ENCODE measurements around the gene DYRK1B.
A peak's percentile ranks its signal among the peaks of the same experiment; 100 is the strongest.

DYRK1B gene

DNA sequence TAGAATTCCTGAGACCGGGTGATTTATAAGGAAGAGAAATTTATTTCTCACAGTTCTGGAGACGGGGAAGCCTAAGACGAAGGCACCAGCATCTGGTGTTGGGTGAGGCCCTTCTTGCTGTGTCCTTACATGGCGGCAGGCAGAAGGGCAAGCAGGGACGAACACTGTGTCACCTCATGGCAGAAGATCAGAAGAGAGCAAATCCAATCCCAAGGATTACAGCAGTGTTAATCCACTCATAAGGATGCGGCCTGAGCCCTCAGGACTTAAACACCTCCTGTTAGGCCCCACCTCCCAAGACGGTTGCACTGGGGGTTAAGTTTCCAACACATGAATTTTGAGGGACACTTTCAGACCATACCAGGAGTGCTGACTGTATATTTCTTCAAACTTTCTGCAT lies 18.9 kb upstream of the DYRK1B start:
- DNase-seq, result no peak

DNA sequence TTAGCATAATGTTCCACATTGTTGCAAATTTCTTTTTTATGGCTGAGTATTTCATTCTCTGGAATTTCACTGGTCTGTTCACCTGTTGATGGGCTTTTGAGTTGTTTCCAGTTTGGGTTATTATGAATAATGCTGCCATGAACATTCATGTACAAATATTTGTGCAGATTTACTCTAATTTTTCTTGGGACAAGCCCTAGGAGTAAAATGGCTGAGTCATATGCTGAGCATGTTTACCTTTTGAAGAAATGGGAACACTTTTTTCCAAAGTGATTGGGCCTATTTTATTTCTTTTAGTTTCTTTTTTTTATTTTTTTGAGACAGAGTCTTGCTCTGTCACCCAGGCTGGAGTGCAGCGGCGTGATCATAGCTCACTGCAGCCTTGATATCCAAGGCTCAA lies 16.9 kb upstream of the DYRK1B start:
- no peak for DNase-seq

- DNase-seq, result no peak
Observed at GRCh38 chr19:39848392-39848791, 14.4 kb upstream of the DYRK1B start.

DNA sequence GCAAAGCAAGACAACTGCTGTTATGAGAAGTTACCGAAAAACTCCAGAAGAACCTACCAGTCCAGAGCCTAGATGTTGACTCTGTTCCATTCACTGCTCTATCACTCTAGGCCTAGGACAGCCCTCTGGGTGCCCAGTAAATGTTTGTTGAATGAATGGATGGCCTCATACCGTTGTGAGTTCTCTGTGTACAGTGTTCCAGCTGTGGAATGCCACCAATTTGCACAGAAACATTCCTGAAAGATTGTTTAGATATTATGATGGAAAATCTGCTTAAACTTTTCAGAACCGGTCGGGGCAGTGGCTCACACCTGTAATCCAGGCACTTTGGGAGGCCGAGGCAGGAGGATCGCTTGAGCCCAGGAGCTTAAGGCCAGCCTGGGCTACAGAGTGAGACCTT lies 13.6 kb upstream of the DYRK1B start:
- DNase-seq, result no peak

DNA sequence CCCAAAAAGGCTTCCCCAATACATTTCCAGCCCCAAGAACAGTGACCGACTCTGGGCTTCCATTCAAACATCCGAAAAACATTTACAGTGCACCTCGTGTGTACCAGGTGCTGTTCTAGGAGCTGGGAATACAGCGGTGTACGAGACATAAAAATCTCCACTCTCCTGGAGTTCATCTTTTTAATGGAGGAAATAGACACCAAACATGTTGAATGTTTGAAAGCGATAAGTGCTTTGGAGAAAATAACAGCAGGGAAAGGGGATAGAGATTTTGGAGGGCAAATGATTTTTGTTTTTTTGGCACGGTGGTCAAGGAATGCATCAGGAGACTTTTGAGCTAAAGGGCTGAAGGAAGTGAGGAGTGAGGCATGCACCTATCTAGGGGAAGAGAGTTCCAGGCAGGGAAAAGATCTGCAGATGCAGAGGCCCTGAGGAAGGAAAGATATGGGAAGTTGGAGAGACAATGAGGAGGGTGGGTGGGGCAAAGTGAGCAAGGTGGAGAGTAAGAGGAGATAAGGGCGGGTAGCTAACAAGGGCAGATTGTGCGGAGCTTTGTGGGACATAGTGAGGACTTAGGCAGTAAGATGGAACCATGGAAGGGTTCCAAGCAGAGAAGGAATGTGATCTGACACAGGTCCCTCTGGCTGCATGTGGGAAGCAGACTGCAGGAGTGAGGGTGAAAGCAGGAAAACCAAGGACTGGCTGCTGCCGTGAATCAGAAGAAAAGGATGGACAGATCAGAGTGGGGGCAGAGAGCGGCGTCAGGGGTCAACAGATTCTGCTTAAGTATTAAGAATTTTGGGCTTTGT lies 12.9 kb upstream of the DYRK1B start:
- DNase-seq, result no peak

DNA sequence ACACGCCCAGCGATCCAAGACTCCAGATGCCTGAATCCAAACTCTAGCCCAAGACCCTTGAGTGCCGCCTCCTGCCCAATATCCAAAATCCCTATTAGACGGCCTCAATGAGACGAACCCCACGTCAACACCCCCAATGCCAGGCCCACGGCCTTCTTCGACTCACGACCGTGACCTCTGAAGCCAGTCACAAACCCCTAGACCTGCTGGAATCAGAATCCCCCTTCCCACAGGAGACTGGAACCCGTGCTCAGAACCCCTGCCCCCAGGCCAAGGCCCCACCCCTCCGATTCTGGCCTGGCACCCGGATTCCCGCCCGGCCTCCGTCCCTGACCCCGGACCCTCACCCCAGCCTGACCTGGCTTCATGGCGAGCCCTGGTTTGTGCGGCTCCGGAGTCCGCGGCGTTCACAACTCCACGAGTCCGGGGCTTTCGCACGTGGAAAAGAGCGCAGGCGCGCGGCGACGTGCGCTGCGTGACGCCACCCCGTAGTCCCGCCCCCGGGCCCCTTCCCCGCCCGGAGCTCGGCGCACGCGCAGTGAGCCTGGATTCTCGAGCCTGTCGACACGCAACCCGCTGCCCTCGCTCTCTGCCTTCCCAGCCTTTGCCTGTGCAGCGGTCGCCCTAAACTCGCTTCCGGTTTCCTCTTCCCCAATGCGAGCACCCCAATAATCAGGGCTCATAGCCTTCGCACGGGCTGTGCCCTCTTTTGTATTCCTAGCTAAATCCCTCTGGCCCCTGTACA lies 12.1 kb upstream of the DYRK1B start, which contains the start of gene FBL:
TSS of gene FBL (minus strand) at position 447 of the 745 bp plus-strand sequence. CDS start at position 368, 79 bp downstream.
- DNase-seq, result peak; percentile 88 to 89

DNA sequence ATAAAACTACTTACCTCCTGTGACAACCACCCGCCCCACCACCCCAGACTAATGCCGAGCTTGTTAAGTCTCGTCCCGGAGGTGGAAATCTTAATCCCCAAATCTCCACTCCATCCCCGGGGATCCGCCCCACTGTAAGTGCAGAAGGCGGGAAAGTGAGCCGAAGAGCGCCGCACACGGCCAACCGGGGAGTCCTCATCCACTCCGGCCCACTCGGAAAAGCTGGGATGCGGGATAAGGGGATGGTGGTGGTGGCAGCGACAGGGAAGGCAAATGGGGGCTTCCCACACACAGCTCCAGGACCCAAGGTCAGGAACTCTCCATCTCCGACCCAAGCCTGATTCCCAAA lies 11.6 kb upstream of the DYRK1B start:
- peak in 1 of 2 experiments; percentile 16 for DNase-seq

GRCh38 chr19:39845172-39845571 lies 11.2 kb upstream of the DYRK1B start:
- DNase-seq, result no peak

DNA sequence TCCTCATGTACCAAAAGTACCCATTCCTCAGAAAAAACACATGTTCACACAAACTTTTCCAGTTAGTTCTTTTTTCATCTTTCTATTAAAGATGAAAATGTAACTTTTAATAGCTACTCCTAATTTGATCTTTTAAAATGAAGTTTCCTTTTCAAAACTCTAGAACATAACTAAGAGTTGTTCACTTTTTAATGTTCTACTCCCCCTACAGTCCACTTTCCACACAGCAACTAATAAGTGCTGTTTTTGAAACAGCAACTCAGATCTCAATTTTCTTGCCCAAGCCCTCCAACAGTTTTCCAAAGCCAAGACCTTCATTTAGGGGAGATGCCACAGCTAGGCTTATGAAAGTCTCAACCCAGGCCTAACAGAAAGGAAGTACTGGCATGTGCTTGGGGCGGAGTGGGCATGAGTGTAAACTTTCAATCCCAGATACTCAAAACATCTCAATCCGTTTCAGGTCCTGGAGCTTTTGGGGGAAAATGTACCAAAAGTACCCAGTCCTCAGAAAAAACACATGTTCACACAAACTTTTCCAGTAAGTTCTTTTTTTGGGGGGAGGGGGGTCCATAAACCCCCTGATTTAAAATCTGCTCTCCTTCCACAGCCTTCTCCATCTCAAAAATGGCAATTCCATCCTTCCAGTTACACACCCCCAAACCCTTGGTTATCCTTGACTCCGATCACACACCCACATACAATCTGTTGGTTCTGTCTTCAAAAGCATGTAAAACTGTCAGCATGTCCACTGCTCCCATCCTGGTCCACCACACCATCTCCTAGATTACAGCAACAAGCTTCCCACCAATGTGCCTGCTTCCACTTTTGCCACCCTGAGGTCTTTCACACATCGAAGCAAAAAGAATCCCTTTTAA lies 10.2 kb upstream of the DYRK1B start:
- peak; percentile 21 to 24 for DNase-seq

GRCh38 chr19:39842693-39843435 lies 8.9 kb upstream of the DYRK1B start:
- no peak for DNase-seq

DNA sequence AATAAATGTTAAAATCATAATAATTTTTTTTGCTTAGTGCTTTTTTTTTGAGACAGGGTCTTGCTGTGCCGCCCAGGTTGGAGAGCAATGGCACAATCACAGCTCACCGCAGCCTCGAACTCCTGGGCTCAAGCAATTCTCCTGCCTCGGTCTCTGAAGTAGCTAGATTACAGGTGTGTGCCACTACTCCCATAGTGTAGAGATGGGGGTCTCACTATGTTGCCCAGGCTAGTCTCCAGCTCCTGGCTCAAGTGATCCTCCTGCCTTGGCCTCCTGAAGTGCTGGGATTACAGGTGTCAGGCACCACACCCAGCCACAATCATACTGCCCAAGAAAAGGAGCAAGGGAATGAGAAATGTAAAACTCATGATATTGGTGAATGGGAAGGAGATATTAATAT lies 7.1 kb upstream of the DYRK1B start:
- DNase-seq, result no peak

DNA sequence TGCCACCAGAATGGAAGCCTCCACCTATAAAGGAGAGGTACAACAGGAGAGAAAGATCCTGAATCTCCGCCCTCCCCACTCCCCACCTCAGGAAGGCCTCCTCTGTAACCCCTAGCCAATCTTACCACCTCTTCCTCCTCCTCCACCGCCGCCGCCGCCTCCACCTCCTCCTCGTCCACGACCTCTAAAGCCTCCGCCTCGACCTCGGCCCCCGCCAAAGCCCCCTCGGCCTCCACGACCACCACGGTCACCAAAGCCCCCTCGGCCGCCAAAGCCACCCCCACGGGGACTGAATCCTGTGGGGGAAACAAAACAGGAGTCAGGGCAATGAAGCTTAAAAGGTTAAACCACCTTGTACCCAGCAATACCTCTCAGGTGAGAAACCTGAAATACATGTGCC lies 6.5 kb upstream of the DYRK1B start:
- no peak for DNase-seq

DNA sequence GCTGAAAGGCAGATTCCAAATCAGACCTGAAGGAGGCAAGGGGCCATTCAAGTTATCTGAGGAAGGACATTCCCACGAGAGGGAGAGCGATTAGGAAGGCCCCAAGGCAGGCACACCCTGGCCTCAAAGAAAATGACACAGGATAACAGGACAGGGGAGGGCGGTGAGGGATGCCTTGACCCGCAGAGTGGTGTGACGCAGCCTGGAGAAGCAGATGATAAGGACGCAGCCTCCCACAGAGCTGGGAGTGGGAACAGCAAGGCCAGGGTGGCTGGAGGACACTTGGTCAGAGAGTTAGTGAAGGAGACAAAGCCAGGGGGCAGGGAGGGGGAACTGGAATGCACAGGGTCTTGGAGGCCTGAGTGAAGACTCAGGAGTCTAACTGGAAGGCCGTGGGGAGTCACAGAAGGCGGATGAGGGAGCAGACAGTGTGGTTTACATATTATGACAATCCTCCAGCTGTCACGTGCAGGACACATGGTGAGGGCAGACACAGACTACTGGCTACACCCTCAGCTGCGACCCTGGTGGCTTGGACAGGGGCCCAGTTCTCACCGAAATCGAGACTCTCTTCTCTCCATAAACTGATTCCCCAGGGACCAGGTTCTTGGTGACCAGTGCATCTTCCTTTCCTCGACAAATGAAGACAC lies 5.8 kb upstream of the DYRK1B start:
- DNase-seq, result no peak

DNA sequence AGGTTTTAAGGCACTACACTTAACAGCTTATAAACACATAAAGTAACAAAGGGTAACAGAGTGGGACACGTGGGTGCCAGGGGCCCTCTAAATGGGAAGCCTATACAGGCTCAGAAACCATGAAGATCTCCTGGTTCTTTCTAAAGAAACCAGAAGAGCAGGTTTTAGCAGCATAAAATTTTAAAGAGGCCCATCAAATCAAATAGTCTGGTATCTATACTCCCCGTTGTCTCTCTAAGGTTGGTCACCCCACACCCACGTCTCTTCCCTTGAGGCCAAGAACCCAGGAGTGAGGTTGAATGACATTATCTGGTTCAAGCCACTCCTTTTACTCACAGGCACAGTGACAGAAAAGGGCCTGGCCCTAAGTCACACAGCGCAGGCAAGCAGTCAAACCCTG lies 4.6 kb upstream of the DYRK1B start:
- DNase-seq, result no peak

DNA sequence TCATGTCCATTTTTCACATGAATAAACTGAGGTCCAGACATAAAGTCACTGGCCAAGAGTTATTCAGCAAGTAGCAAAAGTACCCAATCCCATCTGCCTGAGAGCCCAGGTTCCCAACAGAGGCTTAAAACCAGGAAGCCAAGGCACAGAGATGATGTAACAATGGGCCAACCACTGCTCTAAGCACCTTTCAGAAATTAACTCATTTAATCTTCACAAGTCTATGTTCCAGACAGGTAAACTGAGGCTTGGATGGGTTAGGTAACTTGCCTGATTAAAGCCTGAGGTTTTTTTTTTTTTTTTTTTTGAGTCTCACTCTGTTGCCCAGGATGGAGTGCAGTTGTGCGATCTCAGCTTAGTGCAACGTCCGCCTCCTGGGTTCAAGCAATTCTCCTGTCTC lies 4.0 kb upstream of the DYRK1B start:
- DNase-seq, result no peak

DNA sequence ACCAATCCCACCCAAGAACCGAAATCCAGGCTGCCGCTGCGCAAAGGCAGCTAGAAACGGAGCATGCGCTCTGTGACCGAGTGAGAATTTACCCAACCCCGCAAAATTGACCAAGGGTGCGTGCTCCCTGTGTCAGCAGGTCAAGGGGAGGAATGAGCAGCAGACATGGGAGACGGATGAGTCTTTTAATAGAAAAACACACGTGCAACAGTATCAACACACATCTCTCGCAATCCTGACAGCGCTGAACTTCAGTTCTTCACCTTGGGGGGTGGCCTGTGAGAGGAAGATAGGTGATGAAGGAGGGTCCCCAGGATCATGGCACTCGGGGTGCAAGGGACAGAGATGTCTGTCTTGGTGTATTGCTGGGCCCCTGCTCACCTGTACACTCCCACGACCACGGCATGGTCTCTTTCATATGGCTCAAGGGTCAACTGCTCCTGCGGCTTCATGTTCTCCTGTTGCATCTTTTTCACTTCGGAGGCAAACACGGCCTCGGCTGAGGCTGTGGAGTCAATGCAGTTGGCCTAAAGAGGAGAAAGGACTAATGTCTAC lies 402 bp upstream of the DYRK1B start:
- no peak for DNase-seq

DNA sequence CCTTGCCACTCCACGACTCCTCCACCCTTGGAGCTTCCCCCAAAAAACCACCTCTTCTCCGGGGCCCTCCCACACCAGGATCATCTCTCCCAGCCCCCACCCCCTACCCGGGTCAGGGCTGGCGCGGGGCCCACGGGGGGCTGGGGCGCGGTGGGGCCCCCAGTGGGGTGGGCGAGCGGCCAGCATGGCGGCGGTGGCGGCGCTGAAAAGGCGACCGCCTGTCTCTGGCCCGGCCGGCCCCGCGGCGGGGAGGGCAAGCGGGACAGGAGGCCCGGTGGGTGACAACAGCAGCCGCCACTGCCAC lies 850 bp downstream of the DYRK1B start:
- DNase-seq, result no peak

- DNase-seq, result no peak
Observed at GRCh38 chr19:39832341-39833083, 1.4 kb downstream of the DYRK1B start.

DNA sequence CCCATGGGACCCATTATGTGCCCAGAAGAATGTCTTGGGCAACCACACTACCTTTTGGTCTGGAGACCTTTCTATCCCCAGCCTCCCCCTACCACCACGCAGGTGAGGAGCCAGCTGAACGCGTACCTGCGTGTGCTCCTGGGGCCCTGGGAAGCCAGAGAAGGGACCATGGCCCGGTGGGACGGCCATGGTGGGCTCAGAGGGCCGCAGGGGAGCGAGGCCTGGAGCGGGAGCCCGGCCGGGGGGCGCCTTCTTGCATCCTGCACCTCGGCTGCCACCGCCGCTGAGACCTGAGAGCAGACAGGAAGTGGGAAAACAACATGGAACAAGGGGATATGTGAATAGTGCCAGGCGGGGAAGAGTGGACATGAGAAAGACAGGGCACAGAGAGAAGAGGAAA lies 2.3 kb downstream of the DYRK1B start:
- DNase-seq, result no peak

- DNase-seq, result no peak
Observed at GRCh38 chr19:39830847-39831246, 3.1 kb downstream of the DYRK1B start.

- DNase-seq, result no peak
Observed at GRCh38 chr19:39830406-39830805, 3.6 kb downstream of the DYRK1B start.

Measured in NCI-H2081 (cell line).